Mesenchymal stem cell (in vitro differentiated cells and primary cell): ENCODE data around the gene DPF3.

Source experiments
- DNase-seq: peaks from one replicate; pipeline ENCODE4 v3.0.0-alpha.2; 2013
- H2AFZ ChIP-seq: one replicate; pipeline ENCODE4 v1.6.1; 2013; ENCODE audit warnings: low read depth, mild to moderate bottlenecking, control low read depth, inconsistent platforms, low read length, moderate library complexity
- H2AK5ac ChIP-seq: 2 replicates; pipeline ENCODE4 v1.6.1; 2013; ENCODE audit warnings: low read length, moderate library complexity, mild to moderate bottlenecking, inconsistent platforms; ENCODE audit not compliant: severe bottlenecking
- H2BK120ac ChIP-seq: one replicate; pipeline ENCODE4 v1.6.1; 2013; ENCODE audit warnings: low read depth, mild to moderate bottlenecking, inconsistent platforms, low read length, moderate library complexity
- H2BK12ac ChIP-seq, 2 experiments: one replicate each; pipeline ENCODE4 v1.6.1; 2013; ENCODE audit warnings: inconsistent platforms in 2 of 2, low read length in 2 of 2, mild to moderate bottlenecking in 2 of 2, moderate library complexity in 2 of 2, control low read depth in 1 of 2
- H2BK15ac ChIP-seq: one replicate; pipeline ENCODE4 v1.6.1; 2013; ENCODE audit warnings: mild to moderate bottlenecking, low read depth, inconsistent platforms; ENCODE audit not compliant: poor library complexity, severe bottlenecking
- H2BK5ac ChIP-seq: 2 replicates; pipeline ENCODE4 v1.6.1; 2013; ENCODE audit warnings: low read depth, mild to moderate bottlenecking, low read length, control low read depth, inconsistent platforms; ENCODE audit not compliant: poor library complexity, severe bottlenecking
- H3K14ac ChIP-seq, 2 experiments: one replicate each; pipeline ENCODE4 v1.6.1; 2013; ENCODE audit warnings: inconsistent platforms in 2 of 2, low read length in 2 of 2, control low read depth in 1 of 2, mild to moderate bottlenecking in 1 of 2, moderate library complexity in 1 of 2
- H3K18ac ChIP-seq, 2 experiments: one replicate each; pipeline ENCODE4 v1.6.1; 2013; ENCODE audit warnings: inconsistent platforms in 2 of 2, low read length in 2 of 2, control low read depth in 1 of 2, low read depth in 1 of 2, mild to moderate bottlenecking in 1 of 2
- H3K23ac ChIP-seq, 2 experiments: one replicate each; pipeline ENCODE4 v1.6.1; 2013; ENCODE audit warnings: inconsistent platforms in 2 of 2, low read length in 2 of 2, mild to moderate bottlenecking in 2 of 2, moderate library complexity in 2 of 2, control low read depth in 1 of 2
- H3K27ac ChIP-seq: 2 replicates; pipeline ENCODE4 v1.5.1; 2013; ENCODE audit warnings: mild to moderate bottlenecking, moderate library complexity, low read length, control low read depth, inconsistent platforms; ENCODE audit not compliant: poor library complexity, severe bottlenecking
- H3K27me3 ChIP-seq, 2 experiments: 2 replicates each; pipeline versions ENCODE4 v1.6.1 to v1.7.0; 2013; ENCODE audit warnings: low read length in 2 of 2, mild to moderate bottlenecking in 2 of 2, moderate library complexity in 2 of 2, control low read depth in 1 of 2, inconsistent platforms in 1 of 2; ENCODE audit not compliant: control insufficient read depth in 1 of 2, insufficient read depth in 1 of 2
- H3K36me3 ChIP-seq, 2 experiments: 2 replicates each; pipeline versions ENCODE4 v1.6.1 to v1.7.0; 2013; ENCODE audit warnings: low read length in 2 of 2, control low read depth in 1 of 2, inconsistent platforms in 1 of 2, low read depth in 1 of 2, mild to moderate bottlenecking in 1 of 2; ENCODE audit not compliant: insufficient read depth in 2 of 2, control insufficient read depth in 1 of 2
- H3K4ac ChIP-seq, 2 experiments: one replicate each; pipeline ENCODE4 v1.6.1; 2013; ENCODE audit warnings: inconsistent platforms in 2 of 2, low read length in 2 of 2, mild to moderate bottlenecking in 2 of 2, moderate library complexity in 2 of 2, control low read depth in 1 of 2, low read depth in 1 of 2
- H3K4me1 ChIP-seq: 2 replicates; pipeline ENCODE4 v1.6.1; 2013; ENCODE audit warnings: low read depth, low read length, control low read depth; ENCODE audit not compliant: control insufficient read depth, insufficient read depth
- H3K4me2 ChIP-seq: 2 replicates; pipeline ENCODE4 v1.6.1; 2013; ENCODE audit warnings: low read length, mild to moderate bottlenecking, inconsistent platforms; ENCODE audit not compliant: poor library complexity, severe bottlenecking
- H3K4me3 ChIP-seq, 2 experiments: 2 replicates each; pipeline versions ENCODE4 v1.5.1 to v1.7.0; 2013; ENCODE audit warnings: low read length in 2 of 2, mild to moderate bottlenecking in 2 of 2, control low read depth in 1 of 2, low read depth in 1 of 2; ENCODE audit not compliant: insufficient read depth in 1 of 2
- H3K79me1 ChIP-seq: replicated peaks from 2 replicates; pipeline ENCODE4 v1.6.1; 2013; ENCODE audit warnings: mild to moderate bottlenecking, control low read depth, low read length, inconsistent platforms; ENCODE audit not compliant: poor library complexity, severe bottlenecking
- H3K9ac ChIP-seq: 2 replicates; pipeline ENCODE4 v1.7.0; 2013; ENCODE audit warnings: mild to moderate bottlenecking, low read length, moderate library complexity
- H3K9me3 ChIP-seq: 2 replicates; pipeline ENCODE4 v1.7.0; 2013; ENCODE audit warnings: mild to moderate bottlenecking, low read length; ENCODE audit not compliant: control insufficient read depth
- H4K8ac ChIP-seq: one replicate; pipeline ENCODE4 v1.6.1; 2013; ENCODE audit warnings: inconsistent platforms, mild to moderate bottlenecking, low read length, moderate library complexity
- H4K91ac ChIP-seq: one replicate; pipeline ENCODE4 v1.6.1; 2013; ENCODE audit warnings: mild to moderate bottlenecking, low read length, inconsistent platforms
- WGBS: methylation state at CpG from one replicate; pipeline ENCODE4 v1.1.7; 2013; ENCODE audit warnings: mixed read lengths; 5-methylcytosine and 5-hydroxymethylcytosine counted together

The DPF3 gene

GRCh38 chr14:72881543-72881942, 12.4 kb downstream of the DPF3 start:
- no peak overlapping the region for H3K4ac ChIP-seq
- no peak overlapping the region for H3K4me3 ChIP-seq
- no peak overlapping the region for H2AFZ ChIP-seq
- H2BK120ac ChIP-seq = no peak overlapping the region
- no peaks in the 10 kb centered on the region for H3K27me3 ChIP-seq
- H3K18ac ChIP-seq = no peak overlapping the region
- no peak overlapping the region for H3K23ac ChIP-seq
- H3K9me3 ChIP-seq = no peaks in the 10 kb centered on the region
- H3K79me1 ChIP-seq = peaks cover 21% of the 10 kb centered on the region
- no peak overlapping the region for H3K14ac ChIP-seq
- DNase-seq = no peak
- no peak overlapping the region for H2BK5ac ChIP-seq
- no peak overlapping the region for H2AK5ac ChIP-seq
- no peak overlapping the region for H3K9ac ChIP-seq
- H2BK15ac ChIP-seq = no peak overlapping the region
- no peak overlapping the region for H3K4me2 ChIP-seq
- WGBS = 63% methylated on average over 1 of the region's 2 CpGs
- peaks cover 0 to 12% of the 10 kb centered on the region in 2 experiments for H3K36me3 ChIP-seq
- no peak overlapping the region for H4K8ac ChIP-seq
- no peak overlapping the region for H2BK12ac ChIP-seq
- H3K27ac ChIP-seq = no peak overlapping the region
- no peak overlapping the region for H4K91ac ChIP-seq
- peaks cover 9% of the 10 kb centered on the region for H3K4me1 ChIP-seq

- 100% methylated on average over 2 of the region's 2 CpGs for WGBS
- peaks cover 24% of the 10 kb centered on the region for H3K79me1 ChIP-seq
- H3K27me3 ChIP-seq = no peaks in the 10 kb centered on the region
- no peak overlapping the region for H3K4me3 ChIP-seq
- H3K4ac ChIP-seq = no peak overlapping the region
- H2BK5ac ChIP-seq = no peak overlapping the region
- H2AFZ ChIP-seq = no peak overlapping the region
- no peak overlapping the region for H3K14ac ChIP-seq
- DNase-seq = no peak
- no peak overlapping the region for H3K4me2 ChIP-seq
- H2AK5ac ChIP-seq = no peak overlapping the region
- no peak overlapping the region for H4K8ac ChIP-seq
- H2BK15ac ChIP-seq = no peak overlapping the region
- no peak overlapping the region for H3K18ac ChIP-seq
- H3K9me3 ChIP-seq = no peaks in the 10 kb centered on the region
- peaks cover 15% of the 10 kb centered on the region for H3K4me1 ChIP-seq
- H3K36me3 ChIP-seq = peaks cover 0 to 19% of the 10 kb centered on the region in 2 experiments
- H3K23ac ChIP-seq = no peak overlapping the region
- H4K91ac ChIP-seq = no peak overlapping the region
- H2BK120ac ChIP-seq = no peak overlapping the region
- H2BK12ac ChIP-seq = no peak overlapping the region
- H3K27ac ChIP-seq = no peak overlapping the region
- no peak overlapping the region for H3K9ac ChIP-seq
Measured at GRCh38 chr14:72880820-72881219, 13.1 kb downstream of the DPF3 start.

- Histone ChIP-seq H3K9ac (no peak overlapping the region), H3K23ac (no peak overlapping the region), H3K9me3 (no peaks in the 10 kb centered on the region), H3K4me3 (no peak overlapping the region), H3K4ac (no peak overlapping the region), H4K91ac (no peak overlapping the region), H3K79me1 (peaks cover 29% of the 10 kb centered on the region), H2AFZ (no peak overlapping the region), H2BK120ac (no peak overlapping the region), H3K36me3 (peaks cover 0 to 19% of the 10 kb centered on the region in 2 experiments), H2BK5ac (no peak overlapping the region), H3K14ac (no peak overlapping the region), H3K27ac (no peak overlapping the region), H2BK12ac (no peak overlapping the region), H2AK5ac (no peak overlapping the region), H2BK15ac (no peak overlapping the region), H3K27me3 (no peaks in the 10 kb centered on the region), H3K4me2 (no peak overlapping the region), H3K4me1 (peaks cover 18% of the 10 kb centered on the region), H4K8ac (no peak overlapping the region), H3K18ac (no peak overlapping the region)
- no peak for DNase-seq
- 100% methylated on average over 2 of the region's 2 CpGs for WGBS
Measured at GRCh38 chr14:72880164-72880563, 13.7 kb downstream of the DPF3 start.

GRCh38 chr14:72879431-72879830, 14.5 kb downstream of the DPF3 start:
- no peak overlapping the region for H3K4me2 ChIP-seq
- no peak overlapping the region for H4K8ac ChIP-seq
- H3K18ac ChIP-seq = no peak overlapping the region
- no peak overlapping the region for H3K23ac ChIP-seq
- H3K9me3 ChIP-seq = no peaks in the 10 kb centered on the region
- no peak for DNase-seq
- H3K27ac ChIP-seq = no peak overlapping the region
- no peak overlapping the region for H2BK15ac ChIP-seq
- H2BK120ac ChIP-seq = no peak overlapping the region
- H2BK5ac ChIP-seq = no peak overlapping the region
- H3K36me3 ChIP-seq = peaks cover 0 to 19% of the 10 kb centered on the region in 2 experiments
- WGBS = 99% methylated on average over 6 of the region's 6 CpGs
- no peak overlapping the region for H4K91ac ChIP-seq
- H3K27me3 ChIP-seq = no peaks in the 10 kb centered on the region
- H3K9ac ChIP-seq = no peak overlapping the region
- H3K79me1 ChIP-seq = peaks cover 29% of the 10 kb centered on the region
- H2BK12ac ChIP-seq = no peak overlapping the region
- H2AK5ac ChIP-seq = no peak overlapping the region
- H3K4ac ChIP-seq = no peak overlapping the region
- H3K4me3 ChIP-seq = no peak overlapping the region
- no peak overlapping the region for H2AFZ ChIP-seq
- H3K14ac ChIP-seq = no peak overlapping the region
- peaks cover 16% of the 10 kb centered on the region for H3K4me1 ChIP-seq
